ENCODE results near the gene LNX2.
A peak's percentile ranks its signal among the peaks of the same experiment; 100 is the strongest.

The LNX2 gene

GRCh38 chr13:27620377-27621115 lies at the start of gene LNX2:
LNX2 (minus strand) TSS chr13:27620529; CDS start chr13:27581703, 38,826 bp downstream.
- DNase-seq = peak; percentile 83

- no peak for DNase-seq
Observed at GRCh38 chr13:27667946-27668345, 47.6 kb upstream of the LNX2 start.

GRCh38 chr13:27666951-27667350 lies 46.6 kb upstream of the LNX2 start:
- no peak for DNase-seq

GRCh38 chr13:27665761-27666160 lies 45.4 kb upstream of the LNX2 start:
- no peak for DNase-seq

- no peak for DNase-seq
Observed at GRCh38 chr13:27665333-27665732, 45.0 kb upstream of the LNX2 start.

GRCh38 chr13:27663947-27664346 lies 43.6 kb upstream of the LNX2 start:
- no peak for DNase-seq

GRCh38 chr13:27662738-27663470 lies 42.6 kb upstream of the LNX2 start:
- DNase-seq = no peak

GRCh38 chr13:27661017-27661416 lies 40.7 kb upstream of the LNX2 start:
- DNase-seq = no peak

- DNase-seq = peak; percentile 30
Observed at GRCh38 chr13:27660511-27660910, 40.2 kb upstream of the LNX2 start.

GRCh38 chr13:27659145-27659865 lies 39.0 kb upstream of the LNX2 start:
- no peak for DNase-seq

GRCh38 chr13:27658546-27658945 lies 38.2 kb upstream of the LNX2 start:
- DNase-seq = no peak

GRCh38 chr13:27657724-27658123 lies 37.4 kb upstream of the LNX2 start:
- no peak for DNase-seq

GRCh38 chr13:27654816-27655215 lies 34.5 kb upstream of the LNX2 start:
- DNase-seq = no peak

- no peak for DNase-seq
Observed at GRCh38 chr13:27654059-27654458, 33.7 kb upstream of the LNX2 start.

- no peak for DNase-seq
Observed at GRCh38 chr13:27650312-27650711, 30.0 kb upstream of the LNX2 start.

- no peak for DNase-seq
Observed at GRCh38 chr13:27644302-27644701, 24.0 kb upstream of the LNX2 start.

- no peak for DNase-seq
Observed at GRCh38 chr13:27643334-27644132, 23.2 kb upstream of the LNX2 start.

- no peak for DNase-seq
Observed at GRCh38 chr13:27641711-27642502, 21.6 kb upstream of the LNX2 start.

GRCh38 chr13:27639186-27639585 lies 18.9 kb upstream of the LNX2 start:
- DNase-seq = no peak

- no peak for DNase-seq
Observed at GRCh38 chr13:27638521-27638920, 18.2 kb upstream of the LNX2 start.

GRCh38 chr13:27638001-27638400 lies 17.7 kb upstream of the LNX2 start:
- DNase-seq = no peak

GRCh38 chr13:27637289-27637626 lies 16.9 kb upstream of the LNX2 start:
- no peak for DNase-seq

All from NCI-H2171 (cell line).